ENCODE results near the gene SUV39H1.

DNA sequence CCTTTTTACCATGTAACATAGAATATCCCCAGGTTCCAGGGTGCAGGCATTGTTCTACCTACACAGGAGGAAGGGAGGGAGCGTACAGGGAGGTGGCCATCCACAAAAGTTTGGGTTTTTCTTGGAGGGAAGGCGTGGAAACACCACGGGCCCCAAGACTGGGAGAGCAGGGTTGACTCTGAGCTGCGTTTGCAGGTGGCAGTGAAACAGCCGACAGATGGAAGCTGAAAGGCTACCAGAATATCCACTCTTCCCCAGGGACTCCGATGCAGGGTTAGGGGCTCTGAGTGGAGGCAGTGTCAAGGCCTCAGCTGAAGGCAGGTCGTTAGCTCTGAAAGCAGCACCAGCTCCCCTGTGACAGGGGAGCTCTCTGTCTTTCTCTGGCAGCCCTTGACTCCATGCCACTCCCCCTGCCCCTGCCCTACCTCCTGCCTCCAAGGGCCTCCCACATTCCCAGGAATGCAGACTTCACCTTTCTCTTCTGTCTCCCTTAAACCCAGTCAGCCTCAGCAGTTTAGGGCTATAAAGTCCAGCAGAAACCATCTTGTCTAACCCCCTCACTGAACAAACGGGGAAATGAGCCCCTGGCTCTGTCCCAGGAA, 51.0 kb downstream of the SUV39H1 start:
- no peak for TF ChIP-seq TOX (CRISPR knock-in tag; IDR thresholded peaks at IDR 0.05; ENCODE audit: borderline replicate concordance)
- no peak for TF ChIP-seq TCF4 (CRISPR knock-in tag; IDR thresholded peaks at IDR 0.05; ENCODE audit: borderline replicate concordance)
- TF ChIP-seq, protein P1, sequence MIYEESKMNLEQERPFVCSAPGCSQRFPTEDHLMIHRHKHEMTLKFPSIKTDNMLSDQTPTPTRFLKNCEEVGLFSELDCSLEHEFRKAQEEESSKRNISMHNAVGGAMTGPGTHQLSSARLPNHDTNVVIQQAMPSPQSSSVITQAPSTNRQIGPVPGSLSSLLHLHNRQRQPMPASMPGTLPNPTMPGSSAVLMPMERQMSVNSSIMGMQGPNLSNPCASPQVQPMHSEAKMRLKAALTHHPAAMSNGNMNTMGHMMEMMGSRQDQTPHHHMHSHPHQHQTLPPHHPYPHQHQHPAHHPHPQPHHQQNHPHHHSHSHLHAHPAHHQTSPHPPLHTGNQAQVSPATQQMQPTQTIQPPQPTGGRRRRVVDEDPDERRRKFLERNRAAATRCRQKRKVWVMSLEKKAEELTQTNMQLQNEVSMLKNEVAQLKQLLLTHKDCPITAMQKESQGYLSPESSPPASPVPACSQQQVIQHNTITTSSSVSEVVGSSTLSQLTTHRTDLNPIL (CRISPR knock-in tag; IDR thresholded peaks at IDR 0.05; ENCODE audit: low read depth): no peak
- no peak for TF ChIP-seq PATZ1 (CRISPR knock-in tag; IDR thresholded peaks at IDR 0.05; ENCODE audit: borderline replicate concordance)
- TF ChIP-seq OSR1 (CRISPR knock-in tag; IDR thresholded peaks at IDR 0.05): no peak
- no peak for TF ChIP-seq ZFP30 (CRISPR knock-in tag; IDR thresholded peaks at IDR 0.05)
- TF ChIP-seq RARB (CRISPR knock-in tag; IDR thresholded peaks at IDR 0.05): no peak
- no peak for TF ChIP-seq ZNF565 (CRISPR knock-in tag; conservative IDR thresholded peaks at IDR 0.05; ENCODE audit: low read depth)
- TF ChIP-seq BACH2 (CRISPR knock-in tag; IDR thresholded peaks at IDR 0.05; ENCODE audit: borderline replicate concordance): no peak
- no peak for TF ChIP-seq POU6F1 (CRISPR knock-in tag; IDR thresholded peaks at IDR 0.05; ENCODE audit: borderline replicate concordance, low read depth)
